HG02884 (cell line): Measurements from ENCODE around the gene TMEM259.

ENCODE experiments used
- ATAC-seq: cut with Tn5 transposase; IDR thresholded peaks from one replicate; pipeline ENCODE4 v1.9.1; 2021; ENCODE audit warnings: mild to moderate bottlenecking, moderate library complexity; ENCODE audit not compliant: unreplicated experiment

The TMEM259 gene

DNA sequence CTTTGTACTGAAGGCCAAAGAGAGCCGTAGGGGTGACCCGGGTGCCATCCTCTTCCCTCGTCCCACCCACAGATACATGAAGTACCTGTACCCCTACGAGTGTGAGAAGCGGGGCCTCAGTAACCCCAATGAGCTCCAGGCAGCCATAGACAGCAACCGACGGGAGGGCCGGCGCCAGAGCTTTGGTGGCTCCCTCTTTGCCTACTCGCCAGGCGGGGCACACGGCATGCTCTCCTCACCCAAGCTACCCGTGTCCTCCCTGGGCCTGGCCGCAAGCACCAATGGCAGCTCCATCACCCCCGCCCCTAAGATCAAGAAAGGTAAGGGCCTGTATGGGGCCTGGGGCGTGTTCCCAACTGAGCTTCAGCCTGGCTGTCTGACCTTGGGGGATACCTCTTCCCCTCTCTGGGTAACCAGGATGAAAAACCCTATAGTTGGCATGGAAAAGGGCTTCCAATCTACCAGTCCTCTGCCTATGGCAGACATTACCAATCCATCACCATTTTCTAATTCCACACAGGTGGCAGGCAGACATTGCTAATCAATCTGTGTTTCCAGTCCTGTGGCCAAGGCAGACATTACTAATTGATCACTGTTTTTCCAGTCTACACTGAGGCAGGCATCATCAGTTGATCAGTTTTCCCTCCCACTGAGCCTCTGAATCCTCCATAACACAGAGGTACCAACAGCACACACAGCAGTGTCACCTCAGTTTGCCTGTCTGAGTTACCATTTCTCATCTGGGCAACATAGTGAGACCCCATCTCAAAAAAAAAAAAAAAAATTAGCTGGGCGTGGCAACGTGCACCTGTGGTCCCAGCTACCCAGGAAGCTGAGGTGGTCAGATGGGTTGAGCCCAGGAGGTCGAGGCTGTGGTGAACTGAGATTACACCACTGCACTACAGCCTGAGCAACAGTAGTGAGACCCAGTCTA, 55.9 kb downstream of the TMEM259 start:
- ATAC-seq, result no peak

DNA sequence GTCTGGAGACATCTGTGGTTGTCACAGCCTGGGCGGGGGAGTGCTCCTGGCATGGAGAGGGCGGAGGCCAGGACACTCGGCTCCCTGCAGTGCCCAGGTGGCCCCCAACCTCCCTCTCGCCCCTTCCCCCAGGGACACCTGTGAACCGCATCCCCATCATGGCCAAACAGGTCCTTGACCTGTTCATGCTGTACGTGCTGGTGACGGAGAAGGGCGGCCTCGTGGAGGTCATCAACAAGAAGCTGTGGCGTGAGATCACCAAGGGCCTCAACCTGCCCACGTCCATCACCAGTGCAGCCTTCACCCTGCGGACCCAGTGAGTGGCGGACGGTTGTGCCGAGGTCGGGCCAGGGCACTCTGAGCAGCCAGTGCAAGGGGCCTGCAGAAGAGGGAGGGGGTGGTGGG, 56.8 kb downstream of the TMEM259 start:
- no peak for ATAC-seq

DNA sequence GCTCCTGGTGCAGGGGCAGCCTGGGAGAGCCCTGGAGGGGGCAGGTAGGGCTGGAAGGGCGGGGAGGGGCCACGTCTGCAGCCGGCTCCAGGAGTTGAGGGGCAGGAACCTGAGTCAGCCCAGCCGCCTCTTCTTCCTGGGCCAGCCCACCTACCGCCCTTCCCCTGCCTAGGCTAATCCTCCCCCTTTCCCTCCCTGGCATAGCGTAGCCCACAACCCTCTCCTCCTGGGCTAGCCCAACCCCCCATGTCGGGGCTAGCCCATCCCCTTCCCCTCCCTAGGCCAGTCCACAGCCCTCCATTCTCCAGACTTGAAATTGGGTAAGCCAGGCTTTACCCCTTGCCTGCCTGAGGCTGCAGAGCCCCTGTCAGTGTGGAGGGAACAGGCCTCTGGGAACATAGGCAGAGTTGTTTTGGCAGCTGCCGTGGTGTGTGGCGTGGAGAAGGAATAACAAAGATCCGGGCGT, 57.4 kb downstream of the TMEM259 start:
- no peak for ATAC-seq

DNA sequence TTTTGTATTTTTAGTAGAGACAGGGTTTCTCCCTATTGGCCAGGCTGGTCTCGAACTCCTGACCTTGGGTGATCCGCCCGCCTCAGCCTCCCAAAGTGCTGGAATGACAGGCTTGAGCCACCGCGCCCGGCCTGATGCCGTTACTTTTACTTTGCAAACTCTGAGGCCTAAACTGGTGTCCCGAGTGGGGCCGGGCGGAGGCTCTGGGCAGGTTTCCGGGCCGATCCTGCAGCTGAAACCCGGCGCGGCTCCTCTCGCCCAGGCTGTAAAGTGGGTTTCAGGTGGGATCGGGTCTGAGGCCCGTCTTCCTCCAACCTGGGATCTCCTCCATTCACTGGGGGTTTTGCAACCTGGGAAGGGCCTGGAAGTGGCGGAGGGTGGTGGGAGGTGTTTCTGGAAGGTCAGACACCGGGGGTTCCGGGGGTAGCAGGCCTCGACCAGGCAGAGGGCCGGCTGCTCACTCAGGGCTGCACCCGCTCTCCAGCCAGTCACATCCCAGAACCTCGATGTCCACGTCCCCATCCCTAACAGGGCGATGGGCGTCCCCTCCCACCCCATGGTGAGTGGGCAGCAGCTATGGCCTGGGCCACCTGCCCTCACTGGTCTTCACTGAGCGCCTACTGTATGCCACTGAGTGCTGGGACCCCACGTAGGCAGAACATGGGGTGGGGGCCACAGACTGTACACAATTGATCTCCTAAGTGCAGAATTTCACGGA, 58.1 kb downstream of the TMEM259 start:
- ATAC-seq, result no peak

GRCh38 chr19:961866-962620, 58.9 kb downstream of the TMEM259 start:
- ATAC-seq, result no peak

DNA sequence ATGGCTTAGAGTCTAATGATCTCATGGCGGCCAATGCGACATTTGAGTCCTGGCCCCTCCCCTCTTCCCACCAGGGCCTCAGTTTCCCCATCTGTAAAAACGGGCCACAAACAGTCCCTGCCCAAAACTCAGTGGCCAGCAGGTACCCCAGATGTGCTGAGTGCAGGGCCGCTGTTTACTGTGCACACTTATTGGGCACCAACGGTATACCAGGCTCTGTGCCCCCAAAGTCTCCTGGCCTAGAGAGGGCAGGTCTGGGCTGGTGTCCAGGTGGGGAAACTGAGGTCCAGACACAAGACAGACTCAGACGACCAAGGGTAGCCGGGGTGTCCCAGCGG, 60.4 kb downstream of the TMEM259 start:
- ATAC-seq, result no peak

DNA sequence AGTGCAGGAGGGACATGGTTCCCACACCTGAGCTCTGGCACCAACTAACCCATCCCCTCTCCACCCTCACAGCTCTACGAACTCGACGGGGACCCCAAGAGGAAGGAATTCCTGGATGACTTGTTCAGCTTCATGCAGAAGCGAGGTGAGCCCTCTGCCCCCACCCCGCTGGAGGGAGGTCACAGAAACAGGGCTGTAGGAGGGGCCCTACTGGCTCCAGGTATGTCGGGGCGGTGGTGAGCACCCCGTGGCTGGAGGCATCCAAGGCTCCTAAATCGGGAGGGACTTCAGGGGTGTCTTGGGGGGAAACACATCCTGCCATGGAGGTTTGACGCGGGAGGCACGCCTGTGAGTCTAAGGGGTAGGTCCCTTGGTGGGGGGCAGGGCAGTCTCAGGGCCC, 60.9 kb downstream of the TMEM259 start:
- no peak for ATAC-seq
